HG03108 (cell line): ENCODE data around the gene ACBD6.
A peak's percentile ranks its signal among the peaks of the same experiment; 100 is the strongest.
"Not testable (repeated sequence)": the region's sequence is repeated elsewhere in the genome, so short reads cannot be mapped to it uniquely, and the experiment has no call there.

Experiments used
- ATAC-seq: cut with Tn5 transposase; IDR thresholded peaks from one replicate; pipeline ENCODE4 v1.9.1; 2021; ENCODE audit warnings: moderate library complexity; ENCODE audit not compliant: unreplicated experiment

ACBD6 gene, protein sequence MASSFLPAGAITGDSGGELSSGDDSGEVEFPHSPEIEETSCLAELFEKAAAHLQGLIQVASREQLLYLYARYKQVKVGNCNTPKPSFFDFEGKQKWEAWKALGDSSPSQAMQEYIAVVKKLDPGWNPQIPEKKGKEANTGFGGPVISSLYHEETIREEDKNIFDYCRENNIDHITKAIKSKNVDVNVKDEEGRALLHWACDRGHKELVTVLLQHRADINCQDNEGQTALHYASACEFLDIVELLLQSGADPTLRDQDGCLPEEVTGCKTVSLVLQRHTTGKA

DNA sequence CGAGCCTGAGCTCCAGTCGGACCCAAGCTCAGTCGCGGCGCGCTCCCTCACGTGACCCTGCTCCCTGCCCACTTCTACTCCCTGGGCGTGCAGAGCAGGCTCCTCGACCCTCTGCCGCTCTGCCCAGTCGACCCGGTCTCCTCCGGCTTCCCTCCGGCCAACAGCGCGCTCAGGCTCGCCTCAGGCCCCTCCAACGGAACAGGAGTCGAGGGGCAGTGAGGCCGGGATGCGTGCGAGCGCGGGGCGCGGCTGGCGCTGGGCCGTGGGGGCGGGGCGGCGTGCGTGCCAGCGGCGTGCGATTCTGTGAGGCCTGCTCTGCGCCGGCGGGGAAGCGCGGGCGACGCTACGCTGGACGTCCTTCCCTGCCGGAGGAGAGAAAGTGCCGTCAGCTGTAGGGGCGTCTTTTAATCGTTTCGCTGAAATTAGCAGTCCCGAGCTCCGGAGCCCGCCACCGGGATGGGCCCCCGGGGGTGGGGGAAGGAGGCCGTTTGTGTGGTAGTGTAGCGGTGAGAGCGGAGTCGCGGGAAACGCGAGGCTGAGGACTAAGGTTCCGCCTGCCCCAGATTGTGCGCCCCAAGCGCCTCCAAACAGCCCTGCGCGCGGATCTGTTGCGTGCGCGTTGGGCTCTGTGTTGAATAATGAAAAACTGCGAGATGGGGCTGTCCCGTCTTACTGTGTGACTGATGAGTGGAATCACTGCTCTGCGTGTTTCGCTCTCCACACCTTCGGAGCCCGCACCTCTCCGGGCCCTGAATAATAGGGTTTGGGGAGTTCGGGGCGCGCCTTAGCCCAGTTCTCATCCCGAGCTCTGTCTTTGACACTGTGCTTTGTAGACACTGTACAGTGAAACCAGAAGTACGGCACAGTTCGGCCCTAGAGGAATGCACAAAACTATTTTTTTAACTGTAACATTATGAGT lies at the start of gene ACBD6:
Gene ACBD6, minus strand, starts transcription at position 217 of the 919 bp plus-strand sequence. CDS start 311 bp downstream, outside the sequence.
- ATAC-seq = peak; percentile 83

- no peak for ATAC-seq
These were observed 49.6 kb upstream of the ACBD6 start for GRCh38 chr1:180551997-180552396.

- ATAC-seq = no peak
These were observed 47.9 kb upstream of the ACBD6 start for GRCh38 chr1:180550241-180550640.

- ATAC-seq = not testable (repeated sequence)
These were observed 47.4 kb upstream of the ACBD6 start for GRCh38 chr1:180549770-180550169.

GRCh38 chr1:180548686-180549317 lies 46.4 kb upstream of the ACBD6 start:
- no peak for ATAC-seq

DNA sequence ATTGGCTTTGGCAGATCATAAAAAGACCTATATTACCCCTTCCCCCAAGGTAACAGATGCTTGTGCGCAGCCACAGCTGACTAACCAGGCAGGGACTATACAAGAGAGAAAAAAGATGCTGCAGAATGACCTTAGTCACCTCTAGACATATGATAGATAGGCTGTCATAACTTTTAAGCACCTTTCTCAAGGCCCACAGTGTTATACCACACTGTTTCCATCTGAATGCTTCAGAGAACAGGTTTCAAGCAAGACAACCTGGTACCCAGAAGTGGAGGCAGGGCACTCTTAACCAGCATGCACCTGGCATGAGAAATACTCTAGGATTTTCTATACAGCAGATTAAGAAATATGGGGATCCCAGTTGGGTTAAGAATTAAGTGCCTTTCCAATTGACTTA lies 43.6 kb upstream of the ACBD6 start:
- ATAC-seq = no peak

DNA sequence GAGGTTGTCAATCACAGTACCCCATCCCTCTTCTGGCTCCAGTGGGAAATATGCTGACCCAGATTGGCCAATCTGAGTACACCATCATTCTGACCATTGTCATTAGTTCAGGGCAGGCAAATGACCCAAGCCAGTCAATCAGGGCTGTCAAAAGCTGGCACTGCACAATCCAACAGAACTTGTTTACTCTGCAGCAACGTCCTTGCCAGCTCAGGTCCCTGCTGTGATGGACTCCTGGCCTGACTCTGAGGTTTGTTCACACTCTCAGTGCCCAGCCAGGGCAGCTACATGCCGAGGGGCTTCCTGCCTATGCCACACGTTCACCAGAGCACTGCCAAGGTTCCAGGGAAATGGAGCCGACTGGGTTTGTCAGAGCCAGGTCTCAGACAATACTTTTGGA lies 41.7 kb upstream of the ACBD6 start:
- ATAC-seq = no peak

DNA sequence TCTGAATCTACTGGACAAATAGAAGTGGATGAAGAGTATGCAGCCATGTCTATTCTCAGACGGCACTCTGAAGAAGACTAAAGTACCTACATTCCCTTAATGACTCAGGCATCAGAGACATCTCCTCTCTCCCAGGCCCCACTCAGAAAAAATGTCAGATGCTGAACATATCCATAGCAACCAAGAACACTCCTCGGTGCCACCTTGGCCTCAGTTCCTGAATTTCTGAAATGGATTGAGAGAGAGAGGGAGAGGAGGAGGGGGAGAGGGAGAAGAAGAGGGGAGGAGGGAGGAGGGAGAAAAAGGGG lies 40.4 kb upstream of the ACBD6 start:
- no peak for ATAC-seq

DNA sequence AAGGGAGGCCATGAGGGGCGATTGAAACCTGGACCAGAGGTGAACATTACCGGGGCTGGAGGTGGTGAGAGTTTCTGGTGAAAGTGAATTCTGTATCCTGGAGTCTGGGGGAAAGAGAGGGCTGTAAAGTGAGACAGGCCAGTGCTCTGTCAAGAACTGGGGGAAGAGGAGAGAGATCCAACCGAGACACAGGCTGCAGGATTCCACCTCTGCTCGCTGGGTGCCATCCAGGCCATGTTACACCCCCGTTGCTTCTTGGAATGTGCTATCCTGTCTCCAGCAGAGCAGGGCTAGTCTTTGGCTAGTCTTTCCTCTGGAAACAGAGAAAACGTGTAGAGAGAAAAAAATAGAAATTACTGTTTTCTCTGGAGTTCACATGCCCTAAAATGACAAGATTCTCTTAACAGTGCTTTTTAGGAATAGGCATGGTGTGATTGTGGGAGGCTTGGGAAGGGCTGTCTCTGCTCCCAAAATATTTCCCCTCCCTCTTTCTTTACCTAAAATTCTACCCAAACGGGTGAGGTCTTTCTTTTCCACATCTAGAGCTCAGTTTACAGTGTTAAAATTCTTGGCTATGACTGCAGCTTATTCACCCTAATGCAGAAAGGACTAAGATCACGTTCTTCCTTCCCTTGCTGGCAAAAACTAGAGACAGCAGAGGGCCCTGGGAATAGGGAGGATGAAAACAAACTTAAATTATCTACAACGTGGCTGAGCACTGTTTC lies 39.9 kb upstream of the ACBD6 start:
- no peak for ATAC-seq

DNA sequence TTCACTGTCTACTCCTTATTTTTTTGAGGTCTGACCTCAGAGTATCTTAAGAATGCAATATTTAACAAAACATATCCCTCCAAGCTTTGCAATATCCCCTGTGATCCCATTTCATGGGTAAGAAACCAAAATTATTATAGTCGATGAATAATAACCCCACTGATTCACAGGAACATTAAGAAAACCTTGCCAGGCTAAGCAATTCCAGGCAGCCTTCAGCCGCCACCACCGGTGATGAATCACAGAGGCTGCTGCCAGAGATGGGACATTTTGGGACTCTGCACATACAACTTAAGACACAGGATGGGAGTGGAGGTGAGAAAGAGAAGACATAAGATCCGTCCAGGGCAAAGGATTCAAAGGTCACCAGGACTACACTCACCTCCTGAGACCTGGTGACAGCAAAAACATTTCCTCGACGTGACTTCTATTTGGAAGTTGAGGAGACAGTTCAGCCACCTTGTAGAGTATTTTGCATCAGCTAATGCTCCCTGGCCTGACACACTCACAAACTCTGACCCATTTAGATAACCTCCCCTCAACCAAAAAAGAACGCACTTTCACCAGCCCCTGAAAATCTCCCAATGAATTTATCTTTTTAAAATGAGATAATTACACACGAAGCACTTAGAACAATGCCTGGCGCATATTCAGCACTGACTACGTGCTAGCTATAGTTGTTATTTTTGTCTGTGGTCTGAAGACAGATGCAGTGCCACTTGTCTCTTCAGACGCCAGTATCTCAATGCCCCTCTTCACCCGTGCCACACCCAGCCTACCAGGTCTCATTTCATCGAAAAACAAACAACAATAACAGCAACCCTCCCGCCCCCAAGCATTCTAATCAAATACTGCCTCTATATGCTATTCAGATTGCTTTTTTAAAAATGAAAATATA lies 38.6 kb upstream of the ACBD6 start:
- no peak for ATAC-seq

- ATAC-seq = no peak
These were observed 36.8 kb upstream of the ACBD6 start for GRCh38 chr1:180539136-180539535.

- no peak for ATAC-seq
These were observed 34.5 kb upstream of the ACBD6 start for GRCh38 chr1:180536821-180537372.

DNA sequence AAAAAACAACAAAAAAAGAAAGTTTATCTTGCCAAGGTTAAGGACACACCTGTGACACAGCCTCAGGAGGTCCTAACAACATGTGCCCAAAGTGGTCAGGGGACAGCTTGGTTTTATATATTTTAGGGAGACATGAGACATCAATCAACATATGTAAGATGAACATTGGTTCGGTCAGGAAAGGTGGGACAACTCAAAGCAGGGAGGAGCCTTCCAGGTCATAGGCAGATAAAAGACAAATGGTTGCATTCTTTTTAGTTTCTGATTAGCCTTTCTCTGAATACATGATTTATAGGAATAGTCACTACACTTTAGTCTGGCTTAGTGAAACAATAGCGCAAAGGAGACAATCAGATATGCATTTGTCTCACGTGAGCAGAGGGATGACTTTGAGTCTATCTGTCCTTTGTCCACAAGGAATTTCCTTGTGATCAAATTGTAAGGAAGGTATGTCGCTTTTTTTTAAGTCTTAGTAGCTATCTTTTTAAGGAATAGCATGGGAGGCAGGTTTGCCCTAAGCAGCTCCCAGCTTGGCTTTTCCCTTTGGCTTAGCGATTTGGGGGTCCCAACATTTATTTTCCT lies 33.1 kb upstream of the ACBD6 start:
- ATAC-seq = no peak

GRCh38 chr1:180534214-180534613 lies 31.8 kb upstream of the ACBD6 start:
- ATAC-seq = no peak

DNA sequence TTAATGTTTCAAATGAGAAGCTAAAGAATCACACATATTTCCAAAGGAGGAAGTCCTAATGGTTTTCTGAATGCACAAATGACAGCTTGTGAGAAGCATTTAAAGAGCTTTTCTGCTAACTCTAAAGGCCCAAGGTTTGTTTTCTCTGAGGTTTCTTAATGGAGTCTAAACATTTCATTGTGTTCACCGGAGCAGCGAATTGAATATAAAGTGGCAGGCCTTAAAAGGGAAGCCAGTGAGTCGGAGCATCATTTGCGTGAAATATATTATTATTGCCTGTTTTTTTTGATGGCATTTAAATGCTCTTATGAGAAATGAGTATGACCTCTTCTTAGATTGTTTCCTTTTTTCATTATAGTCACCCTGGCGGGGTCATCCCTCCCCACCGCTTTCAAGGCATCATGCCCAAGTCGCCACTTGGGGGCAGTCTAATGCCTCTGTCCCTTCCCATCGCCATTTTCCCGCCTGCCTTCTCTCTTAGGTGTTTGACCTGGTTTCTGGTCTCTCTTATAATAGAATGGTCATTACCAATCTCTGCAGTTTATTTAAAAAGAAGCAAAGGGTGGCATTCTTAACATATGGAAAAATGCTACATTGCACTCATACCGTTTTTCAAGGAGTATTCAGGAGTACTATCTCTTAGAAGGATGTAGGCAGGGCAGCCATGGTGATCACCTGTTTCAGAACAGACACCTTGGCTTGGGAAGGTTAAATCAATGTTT lies 31.1 kb upstream of the ACBD6 start:
- no peak for ATAC-seq

DNA sequence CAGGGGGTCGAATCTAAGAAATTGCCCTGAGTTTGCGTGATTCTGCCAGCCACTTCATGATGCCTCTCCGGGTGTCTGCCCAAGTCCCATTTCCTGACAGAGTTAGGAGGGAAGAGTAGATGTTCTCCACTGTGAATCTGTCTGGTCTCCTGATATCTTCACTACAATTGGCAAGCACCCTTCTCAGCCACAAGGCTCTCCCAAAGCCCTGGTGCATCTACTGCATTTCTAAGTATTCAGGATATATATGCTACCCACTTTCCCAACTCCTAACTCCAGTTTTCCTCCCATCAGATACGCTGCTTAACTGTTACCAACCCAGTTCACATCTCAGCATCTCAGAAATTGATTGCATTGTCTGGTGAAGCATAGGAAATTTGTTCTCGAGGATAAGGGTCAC lies 30.5 kb upstream of the ACBD6 start:
- ATAC-seq = no peak

GRCh38 chr1:180530501-180530900 lies 28.1 kb upstream of the ACBD6 start:
- no peak for ATAC-seq

DNA sequence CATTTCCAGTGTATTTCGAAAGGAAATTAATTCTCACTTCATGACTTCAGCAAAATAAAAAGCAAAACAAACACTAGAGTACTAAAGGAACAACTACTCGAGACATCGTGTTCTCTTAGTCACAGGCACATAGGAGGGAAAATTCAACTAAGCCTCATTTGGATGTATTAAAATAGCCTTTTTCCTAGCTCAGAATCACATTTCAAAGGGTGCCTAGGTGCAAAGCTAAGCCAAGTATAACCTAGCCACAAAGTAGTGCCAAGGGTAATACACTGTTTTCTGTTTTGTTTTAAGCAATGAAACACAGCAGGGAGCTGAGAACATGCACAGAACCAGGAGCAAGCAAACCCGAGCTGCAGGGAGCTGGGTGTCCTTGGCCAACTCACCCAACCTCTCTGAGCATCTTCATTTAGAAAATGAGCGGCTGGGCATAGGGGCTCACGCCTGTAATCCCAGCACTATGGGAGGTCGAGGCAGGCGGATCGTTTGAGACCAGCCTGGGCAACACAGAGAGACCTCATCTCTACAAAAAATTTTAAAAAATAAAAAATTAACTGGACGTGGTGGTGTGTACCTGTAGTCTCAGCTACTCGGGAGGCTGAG lies 26.6 kb upstream of the ACBD6 start:
- ATAC-seq = no peak
